Calu3 (cell line): ENCODE measurements around the gene DCAF12. TPM values are rescaled to one million over a fixed set of nuclear protein-coding genes. Genes with fewer than 3 reads are reported as not detected.
A peak's percentile ranks its signal among the peaks of the same experiment; 100 is the strongest.

Experiments used
- BruUV-seq: library from RNA; stranded (reverse); fragments of 400-500 nt; replicated peaks from 2 replicates; lab custom pipeline; 2021; lab: Mats Ljungman, UMichigan
- CTCF ChIA-PET: fragments of 300-600 bp; sonication (Branson Sonifier 250); formaldehyde crosslinking; loops from one replicate; lab custom pipeline; 2022; ENCODE audit warnings: antibody characterized with exemption; lab: Charles Lee
- DNase-seq: peaks from one replicate; pipeline ENCODE4 v3.0.0; 2022
- H3K27ac Mint-ChIP-seq: one replicate; pipeline ENCODE4 v1.8.0; 2022; ENCODE audit warnings: mixed read lengths; ENCODE audit not compliant: unreplicated experiment
- H3K27me3 Mint-ChIP-seq: one replicate; pipeline ENCODE4 v1.8.0; 2022; ENCODE audit warnings: mixed read lengths; ENCODE audit not compliant: unreplicated experiment
- H3K36me3 Mint-ChIP-seq: one replicate; pipeline ENCODE4 v1.8.0; 2022; ENCODE audit warnings: mild to moderate bottlenecking, moderate library complexity, mixed read lengths; ENCODE audit not compliant: insufficient read depth, unreplicated experiment
- H3K4me1 Mint-ChIP-seq: one replicate; pipeline ENCODE4 v1.8.0; 2022; ENCODE audit warnings: mild to moderate bottlenecking, low read depth, mixed read lengths; ENCODE audit not compliant: unreplicated experiment
- H3K4me3 Mint-ChIP-seq: one replicate; pipeline ENCODE4 v1.8.0; 2022; ENCODE audit warnings: mild to moderate bottlenecking, low read depth, moderate library complexity, mixed read lengths; ENCODE audit not compliant: unreplicated experiment
- H3K9me3 Mint-ChIP-seq: one replicate; pipeline ENCODE4 v1.8.0; 2022; ENCODE audit warnings: low read depth, mixed read lengths; ENCODE audit not compliant: unreplicated experiment
- CTCF ChIP-seq: fragments of 200-600 bp; IDR thresholded peaks from one replicate; pipeline ENCODE4 v1.8.0; 2022; ENCODE audit warnings: antibody characterized with exemption; ENCODE audit not compliant: unreplicated experiment
- intact Hi-C: fragments of 100-400 bp; cut with micrococcal nuclease; formaldehyde crosslinking; loops from one replicate; pipeline ENCODE4 v1.10.0; 2022; ENCODE audit not compliant: unreplicated experiment
- total RNA-seq: library from RNA; stranded (reverse); gene quantifications from 2 replicates; pipeline ENCODE4 v1.2.3, GENCODE V29; 2022

DCAF12 gene
- total RNA-seq, 1 experiment from 2014 or later = 20.8 TPM

DNA sequence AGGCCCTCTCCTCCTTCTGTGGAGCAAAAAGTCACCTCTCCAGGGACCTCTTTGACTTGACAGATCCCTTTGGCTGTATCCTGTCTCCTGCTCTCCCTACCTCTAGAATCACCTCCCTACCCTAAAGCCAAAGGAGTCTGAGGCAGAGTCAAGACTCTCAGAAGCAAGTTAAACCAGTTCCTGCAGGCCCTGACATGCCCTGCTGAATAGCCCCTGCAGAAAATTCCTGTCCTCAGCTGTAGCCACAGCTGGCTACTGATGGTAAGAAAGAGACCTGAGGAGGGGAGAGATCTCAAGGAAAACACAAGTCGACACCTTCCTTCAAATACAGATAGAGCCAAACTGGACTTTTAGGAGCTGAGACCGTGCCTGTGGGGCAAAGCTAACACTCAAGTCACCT lies 54.1 kb downstream of the DCAF12 start:
- no peak for TF ChIP-seq CTCF
- Mint-ChIP-seq H3K27ac (no peak overlapping the region), H3K27me3 (no peaks in the 10 kb centered on the region), H3K9me3 (no peaks in the 10 kb centered on the region), H3K36me3 (no peaks in the 10 kb centered on the region), H3K4me3 (no peak overlapping the region), H3K4me1 (peaks cover 22% of the 10 kb centered on the region)
- CTCF ChIA-PET = interaction anchor here (0.7 to 1.7 kb wide), 3 partner anchors 23 to 448 kb away, joined by 3 read pairs; no protein-coding TSS in a partner anchor
- DNase-seq = peak; percentile 14
- BruUV-seq = no TSS peak
- intact Hi-C loops = loop anchor here (5.0 kb wide), 2 partner anchors 60 to 115 kb away; no protein-coding TSS in a partner anchor

GRCh38 chr9:34070606-34071324 lies 55.7 kb downstream of the DCAF12 start:
- Mint-ChIP-seq H3K9me3 (no peaks in the 10 kb centered on the region), H3K27me3 (no peaks in the 10 kb centered on the region), H3K4me3 (no peak overlapping the region), H3K36me3 (no peaks in the 10 kb centered on the region), H3K27ac (no peak overlapping the region), H3K4me1 (peaks cover 22% of the 10 kb centered on the region)
- no peak for TF ChIP-seq CTCF
- CTCF ChIA-PET = no interaction called here
- intact Hi-C loops = loop anchor here (5.0 kb wide), 2 partner anchors 58 to 117 kb away; no protein-coding TSS in a partner anchor
- DNase-seq = no peak
- no TSS peak for BruUV-seq

DNA sequence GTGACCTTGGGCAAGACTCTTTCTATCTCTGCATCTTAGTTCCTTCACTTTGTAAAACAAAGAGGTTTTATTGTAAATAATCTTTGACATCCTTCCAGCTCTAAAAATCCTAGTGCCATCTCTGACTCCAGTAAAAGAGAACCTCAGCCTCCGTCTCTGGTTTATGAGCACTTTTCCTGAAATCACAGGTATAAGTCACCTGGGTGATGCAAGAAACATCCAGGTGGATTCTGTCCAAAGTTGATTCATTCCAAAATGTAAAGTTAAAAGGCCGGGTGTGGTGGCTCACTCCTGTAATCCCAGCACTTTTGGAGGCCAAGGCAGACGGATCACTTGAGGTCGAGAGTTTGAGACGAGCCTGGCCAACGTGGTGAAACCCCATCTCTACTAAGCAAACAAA lies 56.7 kb downstream of the DCAF12 start:
- Mint-ChIP-seq H3K36me3 (no peaks in the 10 kb centered on the region), H3K27me3 (no peaks in the 10 kb centered on the region), H3K27ac (no peak overlapping the region), H3K4me1 (peaks cover 22% of the 10 kb centered on the region), H3K9me3 (no peaks in the 10 kb centered on the region), H3K4me3 (no peak overlapping the region)
- TF ChIP-seq CTCF = no peak
- intact Hi-C loops = loop anchor here (5.0 kb wide), 2 partner anchors 58 to 117 kb away; no protein-coding TSS in a partner anchor
- no TSS peak for BruUV-seq
- no peak for DNase-seq
- CTCF ChIA-PET = no interaction called here

- no peak overlapping the region for H3K27ac Mint-ChIP-seq
- H3K4me3 Mint-ChIP-seq = no peak overlapping the region
- H3K36me3 Mint-ChIP-seq = no peaks in the 10 kb centered on the region
- no TSS peak for BruUV-seq
- CTCF ChIA-PET = no interaction called here
- no peaks in the 10 kb centered on the region for H3K27me3 Mint-ChIP-seq
- H3K9me3 Mint-ChIP-seq = no peaks in the 10 kb centered on the region
- no peaks in the 10 kb centered on the region for H3K4me1 Mint-ChIP-seq
- intact Hi-C loops = no loop called here
- no peak for DNase-seq
- TF ChIP-seq CTCF = no peak
Observed at GRCh38 chr9:34065541-34065940, 61.0 kb downstream of the DCAF12 start.
